GM12873 (cell line): ENCODE data around the gene MRPL43.
A peak's percentile ranks its signal among the peaks of the same experiment; 100 is the strongest.

Experiments
- TF ChIP-seq, protein P1 (sequence below): IDR thresholded peaks from 2 replicates; pipeline ENCODE4 v1.5.1; 2012; ENCODE audit warnings: low read depth, mild to moderate bottlenecking, moderate library complexity, low read length, control low read depth; ENCODE audit not compliant: insufficient read depth; ENCODE audit errors: missing control alignments

Gene MRPL43

DNA sequence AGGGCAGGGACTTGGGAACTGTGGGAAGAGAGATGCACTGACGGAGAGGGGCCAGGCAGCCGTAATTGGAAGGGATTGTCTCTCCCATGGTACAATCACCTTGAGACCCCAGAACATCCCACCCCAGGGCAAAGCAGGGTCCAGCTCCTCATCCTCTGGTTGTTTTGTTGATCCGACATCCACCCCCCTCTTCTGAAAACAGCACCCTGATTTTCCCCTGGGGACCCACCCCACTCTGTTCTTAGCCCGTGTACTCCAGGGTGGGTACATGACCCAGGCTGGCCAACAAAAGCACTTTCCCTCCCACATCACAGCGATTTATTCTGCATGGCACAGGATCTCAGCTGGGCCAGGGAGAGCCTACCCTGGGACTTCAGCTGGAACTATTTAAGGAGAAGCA lies 29.5 kb upstream of the MRPL43 start:
- TF ChIP-seq, protein P1, sequence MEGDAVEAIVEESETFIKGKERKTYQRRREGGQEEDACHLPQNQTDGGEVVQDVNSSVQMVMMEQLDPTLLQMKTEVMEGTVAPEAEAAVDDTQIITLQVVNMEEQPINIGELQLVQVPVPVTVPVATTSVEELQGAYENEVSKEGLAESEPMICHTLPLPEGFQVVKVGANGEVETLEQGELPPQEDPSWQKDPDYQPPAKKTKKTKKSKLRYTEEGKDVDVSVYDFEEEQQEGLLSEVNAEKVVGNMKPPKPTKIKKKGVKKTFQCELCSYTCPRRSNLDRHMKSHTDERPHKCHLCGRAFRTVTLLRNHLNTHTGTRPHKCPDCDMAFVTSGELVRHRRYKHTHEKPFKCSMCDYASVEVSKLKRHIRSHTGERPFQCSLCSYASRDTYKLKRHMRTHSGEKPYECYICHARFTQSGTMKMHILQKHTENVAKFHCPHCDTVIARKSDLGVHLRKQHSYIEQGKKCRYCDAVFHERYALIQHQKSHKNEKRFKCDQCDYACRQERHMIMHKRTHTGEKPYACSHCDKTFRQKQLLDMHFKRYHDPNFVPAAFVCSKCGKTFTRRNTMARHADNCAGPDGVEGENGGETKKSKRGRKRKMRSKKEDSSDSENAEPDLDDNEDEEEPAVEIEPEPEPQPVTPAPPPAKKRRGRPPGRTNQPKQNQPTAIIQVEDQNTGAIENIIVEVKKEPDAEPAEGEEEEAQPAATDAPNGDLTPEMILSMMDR = no peak

DNA sequence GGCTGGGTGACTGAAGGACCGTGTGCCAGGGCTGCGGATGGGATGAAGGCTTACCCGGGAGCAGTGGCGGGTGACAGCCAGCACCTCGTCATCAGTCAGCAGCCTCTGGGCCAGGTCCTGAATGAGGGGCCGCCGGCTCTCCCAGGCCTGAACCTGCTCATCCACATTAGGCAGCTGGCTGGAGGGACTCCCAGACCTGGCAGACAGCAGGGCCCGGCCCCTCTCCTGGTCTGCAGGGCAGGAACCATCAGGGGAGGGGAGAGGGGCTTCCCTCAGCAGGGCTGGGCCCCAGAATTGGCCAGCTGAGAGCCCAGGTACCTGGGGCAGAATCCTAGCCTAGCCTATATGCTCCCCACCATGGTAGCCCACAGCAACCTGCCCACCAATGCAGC lies 28.3 kb upstream of the MRPL43 start:
- TF ChIP-seq, protein P1 = no peak

DNA sequence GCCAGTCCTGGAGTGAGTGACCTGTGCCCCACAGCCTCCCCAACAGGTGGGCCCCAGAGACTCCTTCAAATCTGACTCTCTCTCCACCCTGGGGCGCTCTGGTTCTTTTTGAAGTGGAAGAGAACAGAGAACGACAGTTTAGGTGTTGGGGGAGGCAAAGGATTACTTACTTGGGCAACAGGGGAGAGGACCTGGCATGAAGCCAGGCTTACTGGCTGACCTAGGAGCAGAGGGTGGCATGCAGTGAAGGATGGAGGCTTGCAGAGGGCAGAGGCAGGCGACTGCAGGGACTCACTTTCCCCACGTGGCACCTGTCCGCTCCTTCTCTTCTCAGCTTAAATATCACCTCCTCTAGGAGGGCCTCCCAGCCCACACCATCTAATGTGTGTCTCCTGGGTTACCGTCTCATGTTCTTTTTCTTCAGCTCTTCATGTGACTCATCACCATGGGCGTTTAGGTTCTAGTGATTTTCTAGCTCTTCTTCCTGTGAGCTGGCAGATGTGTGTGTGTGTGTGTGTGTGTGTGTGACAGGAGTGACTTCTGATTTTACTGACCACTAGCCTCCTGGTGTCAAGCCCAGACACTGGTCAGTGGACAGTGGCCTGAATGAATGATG lies 27.8 kb upstream of the MRPL43 start:
- TF ChIP-seq, protein P1 = no peak

DNA sequence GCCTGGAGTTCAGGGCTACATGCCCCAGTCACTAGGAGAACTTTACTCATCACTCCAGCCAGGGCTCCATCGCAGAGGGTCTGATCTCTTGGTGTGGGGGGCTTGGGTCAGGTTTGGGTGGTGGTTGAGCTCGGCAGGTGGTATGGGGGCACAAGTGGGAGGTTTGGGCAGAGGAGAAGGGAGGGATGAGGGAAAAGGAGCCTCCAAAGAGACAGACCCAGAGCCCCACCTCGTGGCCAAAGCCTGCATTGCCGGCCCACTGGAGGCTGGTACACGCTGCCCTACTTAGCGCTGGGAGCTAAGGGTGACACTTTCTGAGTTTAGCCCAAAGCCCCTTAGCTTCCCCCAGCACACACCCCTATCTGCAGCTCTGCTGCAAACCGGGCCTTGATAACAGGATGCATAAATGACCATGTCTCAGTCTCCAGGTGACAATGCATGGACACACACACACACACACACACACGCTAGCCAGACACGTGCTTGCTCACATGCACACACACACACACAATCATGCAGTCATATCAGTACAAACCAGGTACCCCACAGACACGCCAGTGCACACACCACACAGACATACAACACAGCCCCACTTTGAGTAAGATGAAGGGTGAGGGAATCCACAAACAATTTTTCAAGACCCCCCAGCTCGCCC lies 27.1 kb upstream of the MRPL43 start:
- TF ChIP-seq, protein P1 = peak; percentile 99

DNA sequence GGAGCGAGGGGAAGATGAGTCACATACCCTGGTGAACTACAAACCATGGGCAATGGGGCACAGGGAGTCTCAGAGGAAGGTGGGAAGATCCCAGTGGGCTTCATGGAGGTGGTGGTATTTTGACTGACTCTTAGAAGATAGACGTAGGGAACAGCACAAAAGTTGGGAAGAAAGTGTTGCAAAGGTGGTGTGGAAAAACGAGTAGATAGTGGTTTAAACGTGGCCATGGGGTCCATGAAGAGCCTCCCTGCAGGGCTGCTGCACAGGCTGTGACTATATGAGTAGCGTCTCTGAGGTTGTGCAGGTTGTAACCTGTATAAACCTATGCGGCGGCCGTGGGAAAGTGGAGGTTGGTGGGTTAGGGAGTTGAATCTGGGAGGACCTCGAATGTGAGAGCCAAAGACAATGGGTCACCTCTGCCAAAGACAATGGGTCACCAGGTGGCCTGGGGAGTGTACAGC lies 26.1 kb upstream of the MRPL43 start:
- TF ChIP-seq, protein P1 = no peak

DNA sequence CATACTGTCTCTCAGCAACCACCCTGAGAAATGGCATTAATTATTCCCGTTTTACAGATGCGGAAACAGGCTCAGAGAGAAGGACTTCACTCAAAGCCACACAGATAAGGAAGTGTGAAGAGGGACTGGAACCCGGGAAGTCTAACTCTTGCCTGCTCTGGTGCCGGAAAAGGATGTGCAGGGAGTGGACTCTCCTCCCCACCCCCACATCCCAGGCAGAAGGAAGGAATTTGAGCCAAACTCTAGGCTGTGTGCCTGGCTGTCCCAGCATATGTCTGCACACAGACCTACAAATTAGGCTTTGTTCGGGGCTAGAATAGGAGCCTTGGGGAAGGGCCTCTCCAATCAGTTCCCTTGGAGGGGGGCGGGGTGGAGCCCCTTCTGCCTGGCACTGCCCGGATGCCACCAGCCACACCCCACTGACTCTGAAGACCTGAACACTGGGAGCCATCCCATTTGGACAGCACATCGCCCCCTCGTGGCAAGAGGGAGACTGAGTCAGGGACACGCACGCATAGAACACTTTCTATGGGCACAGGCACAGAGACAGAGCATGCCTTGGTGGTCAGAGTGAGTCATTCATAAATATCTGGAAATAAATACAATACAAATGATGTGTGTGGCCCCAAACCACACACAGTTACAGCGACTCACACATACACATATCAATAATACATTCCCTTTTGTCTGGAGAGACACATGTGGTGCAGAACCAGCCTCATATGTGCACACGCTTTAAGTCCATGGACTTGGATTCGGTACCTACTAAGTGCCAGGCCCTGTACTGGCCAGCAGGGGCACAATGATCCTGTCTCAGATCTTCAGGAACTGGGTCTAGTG lies 25.4 kb upstream of the MRPL43 start:
- TF ChIP-seq, protein P1 = peak; percentile 73
